Endothelial cell of umbilical vein (primary cell): ENCODE data around the gene EFHB. TPM values are rescaled to one million over a fixed set of nuclear protein-coding genes. Genes with fewer than 3 reads are reported as not detected.

Source experiments
- Bru-seq: library from RNA; stranded (reverse); fragments of 400-500 nt; gene quantifications from one replicate; lab custom pipeline; 2021; lab: Mats Ljungman, UMichigan
- BruChase-seq, 2 experiments: library from RNA; stranded (reverse); fragments of 400-500 nt; gene quantifications; one replicate each; lab custom pipeline; 2021; lab: Mats Ljungman, UMichigan
- BruUV-seq: library from RNA; stranded (reverse); fragments of 400-500 nt; replicated peaks from 2 replicates; lab custom pipeline; 2021; lab: Mats Ljungman, UMichigan
- CTCF ChIA-PET: fragments of 300-600, 350-600 bp; sonication (Branson Sonifier 250); formaldehyde crosslinking; loops from one replicate; lab custom pipeline; 2021; ENCODE audit warnings: antibody characterized with exemption, inconsistent platforms; lab: Charles Lee
- POLR2A ChIA-PET: fragments of 300-600, 350-600 bp; sonication (Branson Sonifier 250); formaldehyde crosslinking; loops from one replicate; lab custom pipeline; 2021; ENCODE audit warnings: antibody characterized with exemption, inconsistent platforms; lab: Charles Lee
- DNase-seq: peaks from one replicate; pipeline ENCODE4 v3.0.0-alpha.2; 2011; ENCODE audit warnings: low read depth, low spot score
- FAIRE-seq: peaks from 2 replicates; lab custom pipeline; 2011; peaks lifted over from hg19 to GRCh38; lab: Jason Lieb, UNC
- H2AFZ ChIP-seq: 2 replicates; pipeline ENCODE4 v1.6.0; 2012; ENCODE audit warnings: low read depth, low read length, control low read depth, inconsistent platforms
- H3K27ac ChIP-seq: 2 replicates; pipeline ENCODE4 v1.5.1; 2011; ENCODE audit warnings: low read depth, mild to moderate bottlenecking, control low read depth, low read length, moderate library complexity; ENCODE audit not compliant: insufficient read depth
- H3K27me3 ChIP-seq, 2 experiments: 2 replicates each; pipeline versions ENCODE4 v1.6.0 to v1.6.1; 2011; ENCODE audit warnings: low read length in 2 of 2, mixed read lengths in 1 of 2; ENCODE audit not compliant: control insufficient read depth in 2 of 2, insufficient read depth in 2 of 2
- H3K36me3 ChIP-seq, 2 experiments: 2 replicates in 1 of 2; 3 replicates in 1 of 2; pipeline ENCODE4 v1.5.1; 2011; ENCODE audit warnings: low read length in 2 of 2, mild to moderate bottlenecking in 1 of 2, moderate library complexity in 1 of 2; ENCODE audit not compliant: control insufficient read depth in 2 of 2, insufficient read depth in 2 of 2; ENCODE audit errors: extremely low read depth in 1 of 2
- H3K4me1 ChIP-seq: 3 replicates; pipeline ENCODE4 v1.5.1; 2011; ENCODE audit warnings: mild to moderate bottlenecking, low read length; ENCODE audit not compliant: control insufficient read depth, insufficient read depth; ENCODE audit errors: extremely low read depth
- H3K4me2 ChIP-seq: 2 replicates; pipeline ENCODE4 v1.6.1; 2011; ENCODE audit warnings: low read length, control low read depth, mixed read lengths; ENCODE audit not compliant: insufficient read depth
- H3K4me3 ChIP-seq, 3 experiments: fragments of 200-600 bp in 1 of 3; sonication (generic), shearing (Covaris generic) in 1 of 3; replicated peaks in 1 of 3; 2 replicates each; pipeline ENCODE4 v1.5.1; 2011 to 2016; ENCODE audit warnings: control low read depth in 3 of 3, low read length in 3 of 3, mild to moderate bottlenecking in 2 of 3, inconsistent platforms in 1 of 3, low read depth in 1 of 3, moderate library complexity in 1 of 3; ENCODE audit not compliant: insufficient read depth in 1 of 3
- H3K79me2 ChIP-seq: 2 replicates; pipeline ENCODE4 v1.6.0; 2012; ENCODE audit warnings: low read length, inconsistent platforms; ENCODE audit not compliant: control insufficient read depth, insufficient read depth
- H3K9ac ChIP-seq: replicated peaks from 2 replicates; pipeline ENCODE3; 2011; ENCODE audit warnings: low read length, control low read depth; ENCODE audit not compliant: insufficient read depth; ENCODE audit errors: extremely low read depth
- H3K9me1 ChIP-seq: replicated peaks from 3 replicates; pipeline ENCODE4 v1.6.0; 2011; ENCODE audit warnings: mild to moderate bottlenecking, low read length; ENCODE audit not compliant: control insufficient read depth, insufficient read depth; ENCODE audit errors: extremely low read depth
- H3K9me3 ChIP-seq: replicated peaks from 2 replicates; pipeline ENCODE4 v1.5.1; 2012; ENCODE audit warnings: low read length, inconsistent platforms; ENCODE audit not compliant: control insufficient read depth, insufficient read depth
- H4K20me1 ChIP-seq: replicated peaks from 2 replicates; pipeline ENCODE3; 2011; ENCODE audit warnings: mild to moderate bottlenecking, low read length; ENCODE audit not compliant: control insufficient read depth, insufficient read depth; ENCODE audit errors: extremely low read depth
- CTCF ChIP-seq, 2 donors: IDR thresholded peaks; 1 replicate in 1 of 2; 2 replicates in 1 of 2; pipeline ENCODE4 v1.5.1; 2011; ENCODE audit warnings: low read length in 2 of 2, mild to moderate bottlenecking in 2 of 2, moderate library complexity in 2 of 2, control low read depth in 1 of 2, inconsistent platforms in 1 of 2, low read depth in 1 of 2; ENCODE audit not compliant: insufficient read depth in 1 of 2; ENCODE audit errors: extremely low read depth in 1 of 2
- EZH2 ChIP-seq: IDR thresholded peaks from 2 replicates; pipeline ENCODE4 v1.6.1; 2012; ENCODE audit warnings: borderline replicate concordance, low read depth, mild to moderate bottlenecking, moderate library complexity, low read length, inconsistent platforms; ENCODE audit not compliant: severe bottlenecking
- FOS ChIP-seq: IDR thresholded peaks from 2 replicates; pipeline ENCODE4 v1.6.1; 2011; ENCODE audit warnings: mild to moderate bottlenecking, low read length, moderate library complexity, borderline replicate concordance; ENCODE audit not compliant: insufficient read depth
- GATA2 ChIP-seq: IDR thresholded peaks from 2 replicates; pipeline ENCODE4 v1.7.0; 2011; ENCODE audit warnings: low read depth, mild to moderate bottlenecking, moderate library complexity, mixed read lengths, low read length; ENCODE audit not compliant: insufficient read length, insufficient read depth
- JUN ChIP-seq: IDR thresholded peaks from 2 replicates; pipeline ENCODE4 v1.6.1; 2011; ENCODE audit warnings: borderline replicate concordance, low read depth; ENCODE audit not compliant: insufficient read length, insufficient read depth
- MAX ChIP-seq: IDR thresholded peaks from 2 replicates; pipeline ENCODE4 v1.6.1; 2011; ENCODE audit not compliant: insufficient read depth, insufficient read length
- MYC ChIP-seq: IDR thresholded peaks from one replicate; pipeline ENCODE4 v1.6.1; 2011; ENCODE audit warnings: mild to moderate bottlenecking, low read depth, low read length
- POLR2A ChIP-seq: IDR thresholded peaks from 2 replicates; pipeline ENCODE4 v1.6.1; 2012; ENCODE audit warnings: low read depth, mild to moderate bottlenecking, control low read depth, low read length
- POLR2AphosphoS5 ChIP-seq: IDR thresholded peaks from 2 replicates; pipeline ENCODE4 v1.6.1; 2012; ENCODE audit warnings: low read depth, mild to moderate bottlenecking, control low read depth, low read length, moderate library complexity; ENCODE audit not compliant: insufficient read depth
- dilution Hi-C: fragments of 300-500 bp; cut with MboI; formaldehyde crosslinking; loops from one replicate; pipeline ENCODE4 v1.15.0; 2019; ENCODE audit warnings: low sequenced_read_pairs; ENCODE audit not compliant: extremely low pct_ligation_motif_present
- intact Hi-C: fragments of 100-400 bp; cut with micrococcal nuclease; formaldehyde crosslinking; loops from one replicate; pipeline ENCODE4 v1.10.0; 2022
- long read RNA-seq: library from polyadenylated mRNA; stranded (forward); transcript quantifications from one replicate; pipeline ENCODE4 v2.0.0, GENCODE V29; 2021
- polyA minus RNA-seq, 3 experiments: library from RNA; depleted of rRNA, polyadenylated mRNA; stranded (reverse); fragments of >200 nt; gene quantifications; 1 replicate in 1 of 3; 2 replicates in 2 of 3; pipeline ENCODE4 v1.2.3, GENCODE V29; 2011
- polyA plus RNA-seq, 4 experiments: library from polyadenylated mRNA; depleted of rRNA in 3 of 4; stranded (reverse) in 3 of 4; unstranded in 1 of 4; fragments of >200 nt; gene quantifications; 2 replicates each; pipeline versions ENCODE4 v1.2.1 to v1.2.3, GENCODE V29; 2011 to 2012; ENCODE audit warnings: missing spikeins in 1 of 4
- total RNA-seq: library from RNA; stranded (reverse); gene quantifications from 2 replicates; pipeline ENCODE4 v1.2.3, GENCODE V29; 2021

Gene EFHB
- total RNA-seq, result 0.82 and 0.99 TPM in 2 replicates
- not detected in 2 replicates for polyA plus RNA-seq
- 0.18 and 0.19 TPM in 2 replicates for polyA plus RNA-seq (2011; cell fraction: cytosol; rRNA removed)
- 0.78 TPM in 1 of 2 replicates, not detected in the other for polyA plus RNA-seq (2011; cell fraction: nucleus; rRNA removed)
- polyA plus RNA-seq (2012), result 0.60 and 0.78 TPM in 2 replicates
- 3.7 TPM in 1 of 2 replicates, not detected in the other for polyA minus RNA-seq
- polyA minus RNA-seq (2011; cell fraction: cytosol; rRNA and poly(A)+ RNA removed), result not detected
- 1.4 TPM in 1 of 2 replicates, not detected in the other for polyA minus RNA-seq (2011; cell fraction: nucleus; rRNA and poly(A)+ RNA removed)
- Bru-seq, nascent RNA, result percentile 25 among the genes with signal in this experiment
- percentile 10 among the genes with signal in this experiment for BruChase-seq, experiment 1, labeled RNA remaining after a 6-hour chase
- percentile 12 among the genes with signal in this experiment for BruChase-seq, experiment 2, labeled RNA remaining after a 2-hour chase
- long read RNA-seq, result 0 reads

- Histone ChIP-seq H3K27ac (no peak within 1 kb of the TSS), H3K79me2 (no peaks in the 10 kb centered on the region), H3K9me1 (no peaks in the 10 kb centered on the region), H2AFZ (no peak within 1 kb of the TSS), H3K4me3 (no peak within 1 kb of the TSS), H3K36me3 (no peaks in the 10 kb centered on the region), H3K9me3 (no peaks in the 10 kb centered on the region), H3K27me3 (no peaks in the 10 kb centered on the region), H3K4me1 (no peaks in the 10 kb centered on the region), H4K20me1 (no peaks in the 10 kb centered on the region), H3K4me2 (no peak within 1 kb of the TSS), H3K9ac (no peak within 1 kb of the TSS)
- TF ChIP-seq MAX, result no peak
- TF ChIP-seq EZH2, result no peak
- no peak for TF ChIP-seq MYC
- no peak for TF ChIP-seq CTCF (IDR thresholded peaks at IDR 0.05; ENCODE audit: extremely low read depth in 1 of 2, insufficient read depth in 1 of 2, low read depth in 1 of 2, low read length in 2 of 2)
- no peak for TF ChIP-seq JUN
- no peak for TF ChIP-seq FOS
- no peak for TF ChIP-seq GATA2
- no peak for TF ChIP-seq POLR2AphosphoS5
- TF ChIP-seq POLR2A, result no peak
- FAIRE-seq, result no peak
- DNase-seq, result no peak
- no TSS peak for BruUV-seq
- POLR2A ChIA-PET, result no interaction called here
- dilution Hi-C loops, result no loop called here
- intact Hi-C loops, result no loop called here
- CTCF ChIA-PET, result no interaction called here
Measured at GRCh38 chr3:19934098-19934566, at the start of gene EFHB. Gene EFHB (minus strand): TSS chr3:19934217. CDS start chr3:19934018, 199 bp downstream.
